ENCODE data around the gene PLXNB3. TPM values are rescaled to one million over a fixed set of nuclear protein-coding genes. Genes with fewer than 3 reads are reported as not detected.

Gene PLXNB3
- total RNA-seq, 2 experiments from 2014 or later: 0.05 to 0.44 TPM

DNA sequence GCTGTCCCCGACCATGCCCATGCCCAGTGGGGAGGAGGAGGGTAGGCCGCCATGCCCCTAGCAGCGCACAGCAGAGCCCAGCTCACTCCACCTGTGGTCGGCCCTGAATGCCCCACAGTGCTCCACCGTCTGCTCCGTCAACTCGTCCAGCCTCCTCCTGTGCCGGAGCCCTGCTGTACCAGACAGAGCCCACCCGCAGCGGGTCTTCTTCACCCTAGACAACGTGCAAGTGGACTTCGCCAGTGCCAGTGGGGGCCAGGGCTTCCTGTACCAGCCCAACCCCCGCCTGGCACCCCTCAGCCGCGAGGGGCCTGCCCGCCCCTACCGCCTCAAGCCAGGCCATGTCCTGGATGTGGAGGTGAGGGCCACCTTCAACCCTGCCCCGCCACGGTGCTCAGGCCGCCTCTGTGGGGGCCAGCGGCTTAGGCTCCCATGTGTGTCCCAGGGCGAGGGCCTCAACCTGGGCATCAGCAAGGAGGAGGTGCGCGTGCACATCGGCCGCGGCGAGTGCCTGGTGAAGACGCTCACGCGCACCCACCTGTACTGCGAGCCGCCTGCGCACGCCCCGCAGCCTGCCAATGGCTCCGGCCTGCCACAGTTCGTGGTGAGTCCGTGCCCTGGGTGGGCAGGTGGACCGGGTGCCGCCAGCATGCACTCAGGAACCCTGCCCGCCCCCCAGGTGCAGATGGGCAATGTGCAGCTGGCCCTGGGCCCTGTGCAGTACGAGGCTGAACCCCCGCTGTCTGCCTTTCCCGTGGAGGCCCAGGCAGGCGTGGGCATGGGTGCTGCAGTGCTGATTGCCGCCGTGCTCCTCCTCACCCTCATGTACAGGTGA is 9.9 kb downstream of the PLXNB3 start:
- CTCF ChIA-PET: no interaction called here
- H3K27me3 Mint-ChIP-seq (ENCODE audit: low read depth): no peaks in the 10 kb centered on the region
- no peak overlapping the region for H3K27ac Mint-ChIP-seq
- H3K36me3 Mint-ChIP-seq (ENCODE audit: low read depth): no peaks in the 10 kb centered on the region
- intact Hi-C loops (cut with micrococcal nuclease): no loop called here
- DNase-seq: no peak
- no peaks in the 10 kb centered on the region for H3K9me3 Mint-ChIP-seq
- H3K4me1 Mint-ChIP-seq (ENCODE audit: low read depth): no peaks in the 10 kb centered on the region
- no peak overlapping the region for H3K4me3 Mint-ChIP-seq

DNA sequence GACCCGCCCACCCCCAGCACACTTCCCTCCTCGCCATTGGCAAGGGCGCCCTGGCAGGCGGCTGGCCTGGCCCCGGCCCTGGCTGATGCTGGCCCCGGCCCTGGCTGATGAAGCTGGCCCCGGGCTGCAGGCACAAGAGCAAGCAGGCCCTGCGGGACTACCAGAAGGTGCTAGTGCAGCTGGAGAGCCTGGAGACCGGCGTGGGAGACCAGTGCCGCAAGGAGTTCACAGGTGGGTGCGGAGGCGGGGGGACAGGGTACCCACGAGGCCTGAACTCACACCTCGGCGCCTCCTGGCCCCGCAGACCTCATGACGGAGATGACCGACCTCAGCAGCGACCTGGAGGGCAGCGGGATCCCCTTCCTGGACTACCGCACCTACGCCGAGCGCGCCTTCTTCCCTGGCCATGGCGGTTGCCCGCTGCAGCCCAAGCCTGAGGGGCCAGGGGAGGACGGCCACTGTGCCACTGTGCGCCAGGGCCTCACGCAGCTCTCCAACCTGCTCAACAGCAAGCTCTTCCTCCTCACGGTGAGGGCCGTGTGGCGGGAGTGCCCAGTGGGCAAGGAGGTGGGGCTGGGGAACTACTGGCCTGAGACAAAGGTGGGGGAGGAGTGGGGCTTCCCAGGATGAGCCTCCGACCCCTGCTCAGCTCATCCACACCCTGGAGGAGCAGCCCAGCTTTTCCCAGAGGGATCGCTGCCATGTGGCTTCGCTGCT is 10.7 kb downstream of the PLXNB3 start:
- no peaks in the 10 kb centered on the region for H3K36me3 Mint-ChIP-seq (ENCODE audit: low read depth)
- DNase-seq: no peak
- no peaks in the 10 kb centered on the region for H3K9me3 Mint-ChIP-seq
- CTCF ChIA-PET: interaction anchor here (0.6 kb wide), 1 partner anchor 158 kb away, joined by 3 read pairs; no protein-coding TSS in a partner anchor
- H3K27ac Mint-ChIP-seq: no peak overlapping the region
- no peak overlapping the region for H3K4me3 Mint-ChIP-seq
- H3K4me1 Mint-ChIP-seq (ENCODE audit: low read depth): peaks cover under 1% of the 10 kb centered on the region
- no peaks in the 10 kb centered on the region for H3K27me3 Mint-ChIP-seq (ENCODE audit: low read depth)
- intact Hi-C loops (cut with micrococcal nuclease): no loop called here

DNA sequence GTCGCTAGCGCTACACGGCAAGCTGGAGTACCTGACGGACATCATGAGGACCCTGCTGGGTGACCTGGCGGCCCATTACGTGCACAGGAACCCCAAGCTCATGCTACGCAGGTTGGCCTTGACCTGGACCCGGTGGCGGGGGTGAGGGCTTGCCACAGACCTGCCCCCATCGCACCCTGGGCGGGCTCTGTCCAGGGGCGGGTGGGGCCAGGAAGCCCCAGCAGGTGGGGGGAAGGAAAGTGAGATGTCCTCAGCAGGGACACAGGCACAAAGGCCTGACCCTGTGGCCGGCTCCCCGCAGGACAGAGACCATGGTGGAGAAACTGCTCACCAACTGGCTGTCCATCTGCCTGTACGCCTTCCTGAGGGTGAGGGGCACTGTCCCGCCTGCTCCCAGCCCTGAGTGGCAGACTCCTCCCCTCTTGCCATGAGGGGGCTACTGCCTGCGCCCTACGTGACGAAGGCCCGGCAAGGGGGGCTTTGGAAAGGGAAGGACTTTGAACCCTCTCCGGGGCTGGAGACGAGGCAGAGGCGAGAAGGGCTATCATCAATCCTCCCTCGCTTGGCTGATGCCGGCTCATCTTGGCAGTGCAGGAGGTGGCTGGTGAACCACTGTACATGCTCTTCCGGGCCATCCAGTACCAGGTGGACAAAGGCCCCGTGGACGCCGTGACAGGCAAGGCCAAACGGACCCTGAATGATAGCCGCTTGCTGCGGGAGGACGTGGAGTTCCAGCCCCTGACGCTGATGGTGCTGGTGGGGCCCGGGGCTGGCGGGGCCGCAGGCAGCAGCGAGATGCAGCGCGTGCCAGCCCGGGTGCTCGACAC is 11.5 kb downstream of the PLXNB3 start:
- no peak for DNase-seq
- intact Hi-C loops (cut with micrococcal nuclease): no loop called here
- Mint-ChIP-seq H3K4me3 (no peak overlapping the region), H3K36me3 (ENCODE audit: low read depth) (no peaks in the 10 kb centered on the region), H3K27me3 (ENCODE audit: low read depth) (peaks cover 5% of the 10 kb centered on the region), H3K27ac (no peak overlapping the region), H3K4me1 (ENCODE audit: low read depth) (peaks cover 8% of the 10 kb centered on the region), H3K9me3 (no peaks in the 10 kb centered on the region)
- CTCF ChIA-PET: interaction anchor here (0.6 kb wide), 1 partner anchor 158 kb away, joined by 3 read pairs; no protein-coding TSS in a partner anchor

DNA sequence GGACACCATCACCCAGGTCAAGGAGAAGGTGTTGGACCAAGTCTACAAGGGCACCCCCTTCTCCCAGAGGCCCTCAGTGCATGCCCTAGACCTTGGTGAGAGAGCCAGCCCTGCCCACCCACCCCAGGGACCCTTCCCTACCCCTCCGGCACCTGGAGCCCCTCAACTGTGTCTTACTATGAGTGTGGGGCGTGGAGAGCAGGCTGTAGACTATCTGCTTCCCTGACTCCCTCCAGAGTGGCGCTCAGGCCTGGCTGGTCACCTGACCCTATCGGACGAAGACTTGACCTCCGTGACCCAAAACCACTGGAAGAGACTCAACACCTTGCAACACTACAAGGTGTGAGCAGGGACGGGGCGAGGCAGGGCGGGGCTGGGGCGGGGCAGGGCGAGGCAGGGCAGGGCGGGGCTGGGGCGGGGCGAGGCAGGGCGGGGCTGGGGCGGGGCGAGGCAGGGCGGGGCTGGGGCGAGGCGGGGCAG is 12.1 kb downstream of the PLXNB3 start:
- Mint-ChIP-seq H3K27ac (no peak overlapping the region), H3K9me3 (no peaks in the 10 kb centered on the region), H3K4me3 (no peak overlapping the region), H3K4me1 (ENCODE audit: low read depth) (peaks cover 8% of the 10 kb centered on the region), H3K27me3 (ENCODE audit: low read depth) (peaks cover 5% of the 10 kb centered on the region), H3K36me3 (ENCODE audit: low read depth) (no peaks in the 10 kb centered on the region)
- CTCF ChIA-PET: no interaction called here
- intact Hi-C loops (cut with micrococcal nuclease): no loop called here
- DNase-seq: no peak

DNA sequence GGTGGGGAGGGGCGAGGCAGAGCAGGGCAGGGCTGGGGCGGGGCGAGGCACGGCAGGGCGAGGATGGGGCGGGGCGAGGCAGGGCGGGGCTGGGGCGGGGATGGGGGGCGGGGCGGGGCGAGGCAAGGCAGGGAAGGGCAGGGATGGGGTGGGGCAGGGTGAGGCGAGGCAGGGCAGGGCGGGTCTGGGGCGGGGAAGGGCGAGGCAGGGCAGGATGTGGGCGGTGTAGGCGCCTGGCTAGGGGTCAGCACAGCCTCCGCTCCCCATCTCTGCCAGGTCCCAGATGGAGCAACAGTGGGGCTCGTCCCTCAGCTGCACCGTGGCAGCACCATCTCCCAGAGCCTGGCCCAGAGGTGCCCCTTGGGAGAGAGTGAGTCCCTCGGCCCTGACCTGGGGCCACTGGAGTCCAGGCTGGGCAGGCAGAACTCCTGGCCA is 12.6 kb downstream of the PLXNB3 start:
- Mint-ChIP-seq H3K36me3 (ENCODE audit: low read depth) (no peaks in the 10 kb centered on the region), H3K9me3 (no peaks in the 10 kb centered on the region), H3K4me1 (ENCODE audit: low read depth) (peaks cover 8% of the 10 kb centered on the region), H3K4me3 (no peak overlapping the region), H3K27ac (no peak overlapping the region), H3K27me3 (ENCODE audit: low read depth) (peaks cover 5% of the 10 kb centered on the region)
- CTCF ChIA-PET: no interaction called here
- intact Hi-C loops (cut with micrococcal nuclease): no loop called here
- no peak for DNase-seq

DNA sequence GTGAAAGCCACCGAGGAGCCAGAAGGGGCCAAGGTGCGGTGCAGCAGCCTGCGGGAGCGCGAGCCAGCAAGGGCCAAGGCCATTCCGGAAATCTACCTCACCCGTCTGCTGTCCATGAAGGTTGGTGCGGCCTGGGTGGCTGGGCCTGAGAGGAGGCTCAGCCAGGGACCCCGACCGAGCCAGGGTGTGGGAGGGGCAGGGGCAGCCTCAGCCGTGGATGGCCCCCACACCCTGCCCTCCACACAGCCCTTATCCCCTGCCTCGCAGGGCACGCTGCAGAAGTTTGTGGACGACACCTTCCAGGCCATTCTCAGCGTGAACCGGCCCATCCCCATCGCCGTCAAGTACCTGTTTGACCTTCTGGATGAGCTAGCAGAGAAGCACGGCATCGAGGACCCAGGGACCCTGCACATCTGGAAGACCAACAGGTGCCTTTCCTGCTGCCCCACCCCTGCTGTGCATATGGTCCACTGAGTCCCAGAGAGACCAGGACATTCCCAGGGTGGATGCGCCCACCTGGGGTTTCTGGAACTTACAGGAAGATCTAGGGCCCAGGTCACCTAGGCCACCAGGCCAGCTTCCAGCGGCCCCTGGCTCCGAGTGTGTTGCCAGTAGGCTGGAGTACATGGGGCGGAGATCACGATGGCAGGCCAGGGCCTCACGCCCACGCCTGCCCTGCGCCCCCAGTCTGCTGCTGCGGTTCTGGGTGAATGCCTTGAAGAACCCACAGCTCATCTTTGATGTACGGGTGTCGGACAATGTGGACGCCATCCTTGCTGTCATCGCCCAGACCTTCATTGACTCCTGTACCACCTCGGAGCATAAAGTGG is 13.4 kb downstream of the PLXNB3 start:
- Mint-ChIP-seq H3K4me1 (ENCODE audit: low read depth) (peaks cover 8% of the 10 kb centered on the region), H3K27ac (no peak overlapping the region), H3K36me3 (ENCODE audit: low read depth) (no peaks in the 10 kb centered on the region), H3K9me3 (no peaks in the 10 kb centered on the region), H3K4me3 (no peak overlapping the region), H3K27me3 (ENCODE audit: low read depth) (peaks cover 5% of the 10 kb centered on the region)
- no peak for DNase-seq
- CTCF ChIA-PET: interaction anchor here (0.7 kb wide), 1 partner anchor 172 kb away, joined by 3 read pairs; no protein-coding TSS in a partner anchor
- intact Hi-C loops (cut with micrococcal nuclease): no loop called here

DNA sequence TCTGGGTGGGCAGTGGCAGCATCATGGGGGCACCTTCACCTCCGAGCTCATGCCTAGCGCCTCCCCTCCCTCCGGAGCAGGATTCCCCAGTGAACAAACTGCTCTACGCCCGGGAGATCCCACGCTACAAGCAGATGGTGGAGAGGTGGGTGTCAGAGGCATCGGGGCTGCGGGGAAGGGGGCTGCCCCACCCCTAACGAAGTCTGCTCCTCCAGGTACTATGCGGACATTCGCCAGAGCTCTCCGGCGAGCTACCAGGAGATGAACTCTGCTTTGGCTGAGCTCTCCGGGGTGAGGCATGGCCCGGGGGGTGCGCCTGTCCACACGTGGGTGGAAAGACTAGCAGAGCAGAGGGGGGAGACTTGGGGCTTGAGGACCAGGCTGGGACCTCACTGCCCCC is 14.1 kb downstream of the PLXNB3 start:
- peaks cover 8% of the 10 kb centered on the region for H3K4me1 Mint-ChIP-seq (ENCODE audit: low read depth)
- peaks cover 5% of the 10 kb centered on the region for H3K27me3 Mint-ChIP-seq (ENCODE audit: low read depth)
- no peaks in the 10 kb centered on the region for H3K36me3 Mint-ChIP-seq (ENCODE audit: low read depth)
- no peak overlapping the region for H3K4me3 Mint-ChIP-seq
- H3K27ac Mint-ChIP-seq: no peak overlapping the region
- intact Hi-C loops (cut with micrococcal nuclease): no loop called here
- CTCF ChIA-PET: interaction anchor here (0.7 kb wide), 1 partner anchor 171 kb away, joined by 3 read pairs; no protein-coding TSS in a partner anchor
- DNase-seq: no peak
- no peaks in the 10 kb centered on the region for H3K9me3 Mint-ChIP-seq

DNA sequence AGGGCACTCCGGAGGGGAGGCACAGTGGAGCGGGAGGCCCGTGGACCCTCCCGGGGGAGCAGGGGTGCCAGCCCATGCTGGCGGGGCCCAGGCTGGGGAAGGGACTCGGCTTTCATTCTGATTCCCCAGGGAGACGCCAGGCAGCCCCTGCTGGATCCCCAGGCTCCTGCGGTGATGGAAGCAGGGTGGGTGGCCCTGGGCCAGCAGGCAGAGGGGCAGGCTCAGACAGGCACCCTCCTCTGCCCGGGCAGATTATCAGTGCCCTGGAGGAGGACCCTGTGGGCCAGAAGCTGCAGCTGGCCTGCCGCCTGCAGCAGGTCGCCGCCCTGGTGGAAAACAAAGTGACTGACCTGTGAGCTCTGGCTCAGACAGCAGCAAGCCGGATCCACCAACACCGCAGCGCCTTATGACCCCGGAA is 14.6 kb downstream of the PLXNB3 start:
- no peaks in the 10 kb centered on the region for H3K36me3 Mint-ChIP-seq (ENCODE audit: low read depth)
- H3K4me1 Mint-ChIP-seq (ENCODE audit: low read depth): peaks cover 8% of the 10 kb centered on the region
- intact Hi-C loops (cut with micrococcal nuclease): no loop called here
- no peak overlapping the region for H3K27ac Mint-ChIP-seq
- no peak for DNase-seq
- CTCF ChIA-PET: no interaction called here
- H3K9me3 Mint-ChIP-seq: no peaks in the 10 kb centered on the region
- H3K27me3 Mint-ChIP-seq (ENCODE audit: low read depth): peaks cover 5% of the 10 kb centered on the region
- H3K4me3 Mint-ChIP-seq: no peak overlapping the region

DNA sequence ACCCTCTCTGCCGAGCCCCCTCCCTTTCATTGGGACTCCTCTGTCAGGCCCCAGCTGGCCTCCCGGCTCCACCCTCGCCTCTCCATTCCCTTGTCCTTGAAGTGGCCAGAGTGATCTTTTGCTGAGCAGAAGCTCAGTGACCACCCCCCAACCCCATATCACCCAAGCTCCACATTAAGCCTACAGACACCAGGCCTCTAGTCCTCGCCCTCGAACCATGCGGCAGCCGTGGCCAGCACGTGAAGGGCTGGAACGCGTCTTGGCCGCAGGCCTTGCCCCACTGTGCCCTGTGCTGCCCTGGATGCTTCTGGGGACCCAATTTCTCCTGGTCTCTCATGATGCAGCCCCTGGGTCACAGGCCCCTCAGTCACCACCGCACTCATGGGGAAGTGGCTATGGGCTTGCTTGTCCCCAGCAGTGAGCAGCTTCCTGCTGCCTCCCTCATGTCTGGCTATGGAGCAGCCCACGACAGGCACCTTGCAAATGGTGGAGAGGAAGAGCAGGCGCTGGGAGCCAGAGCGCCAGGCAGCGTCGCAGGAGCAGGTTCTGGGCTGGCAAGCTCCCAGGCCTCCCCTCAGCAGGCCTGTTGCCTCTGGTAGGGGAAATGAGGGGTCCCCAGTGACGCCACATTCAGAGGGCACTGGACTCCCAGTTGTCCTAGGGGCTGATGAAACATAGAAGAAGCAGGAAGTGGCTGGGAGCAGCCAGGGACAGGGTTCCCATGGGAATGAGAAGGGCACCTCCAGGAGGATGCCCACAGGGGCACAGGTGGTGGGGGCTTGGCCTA is 16.0 kb downstream of the PLXNB3 start:
- Mint-ChIP-seq H3K27me3 (ENCODE audit: low read depth) (peaks cover 5% of the 10 kb centered on the region), H3K27ac (no peak overlapping the region), H3K4me1 (ENCODE audit: low read depth) (peaks cover 8% of the 10 kb centered on the region), H3K36me3 (ENCODE audit: low read depth) (no peaks in the 10 kb centered on the region), H3K4me3 (no peak overlapping the region), H3K9me3 (no peaks in the 10 kb centered on the region)
- no peak for DNase-seq
- CTCF ChIA-PET: interaction anchor here (0.8 kb wide), 1 partner anchor 114 kb away, joined by 5 read pairs; no protein-coding TSS in a partner anchor
- intact Hi-C loops (cut with micrococcal nuclease): no loop called here

DNA sequence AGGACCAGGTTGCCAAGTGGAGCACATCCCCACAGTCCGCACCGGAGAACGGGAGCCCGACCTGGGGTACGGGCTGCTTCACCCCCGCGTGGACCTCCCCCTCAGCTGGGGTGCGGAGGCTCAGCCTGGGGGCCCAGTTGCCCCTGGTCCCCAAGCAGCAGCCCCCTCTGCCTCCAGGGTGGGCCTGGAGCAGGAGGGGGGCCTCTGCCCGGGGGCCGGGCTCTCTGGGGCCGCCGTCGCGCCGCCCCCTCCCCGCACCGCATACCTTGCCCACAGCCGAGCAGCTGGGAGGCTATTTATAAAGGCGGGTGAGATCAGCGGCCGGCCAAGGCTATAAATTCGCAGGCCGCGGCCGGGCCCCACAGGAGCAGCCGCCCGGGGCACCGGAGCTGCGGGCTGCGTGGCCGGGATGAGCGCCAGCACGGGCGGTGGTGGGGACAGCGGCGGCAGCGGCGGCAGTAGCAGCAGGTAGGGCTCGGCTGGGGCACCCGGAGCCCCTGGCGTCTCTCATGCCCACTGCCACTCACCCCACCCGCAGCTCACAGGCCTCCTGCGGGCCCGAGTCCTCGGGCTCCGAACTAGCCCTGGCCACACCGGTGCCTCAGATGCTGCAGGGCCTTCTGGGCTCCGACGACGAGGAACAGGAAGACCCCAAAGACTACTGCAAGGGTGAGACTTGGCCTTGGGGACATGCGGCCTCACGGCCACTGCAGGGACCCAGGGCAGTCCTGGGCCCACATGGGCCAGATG is 16.8 kb downstream of the PLXNB3 start, which contains the start of gene SRPK3:
Gene SRPK3 (plus strand): TSS at position 364 of the 750 bp plus-strand sequence. CDS start 46 bp downstream, at position 410.
- intact Hi-C loops (cut with micrococcal nuclease): no loop called here
- CTCF ChIA-PET: interaction anchor here (0.6 kb wide), 1 partner anchor 172 kb away, joined by 3 read pairs; no protein-coding TSS in a partner anchor
- no peak within 1 kb of the TSS for H3K27ac Mint-ChIP-seq

More for the DNA sequence above, 16.8 kb downstream of the PLXNB3 start, which contains the start of gene SRPK3:
- peaks cover 5% of the 10 kb centered on the region for H3K27me3 Mint-ChIP-seq (ENCODE audit: low read depth)
- no peaks in the 10 kb centered on the region for H3K36me3 Mint-ChIP-seq (ENCODE audit: low read depth)
- H3K9me3 Mint-ChIP-seq: no peaks in the 10 kb centered on the region
- no peak for DNase-seq
- no peak within 1 kb of the TSS for H3K4me3 Mint-ChIP-seq
- H3K4me1 Mint-ChIP-seq (ENCODE audit: low read depth): peaks cover 8% of the 10 kb centered on the region
